ENCODE results near the gene PPM1M. TPM values are rescaled to one million over a fixed set of nuclear protein-coding genes. Genes with fewer than 3 reads are reported as not detected.

PPM1M gene
- total RNA-seq, 1 experiment from 2014 or later = 8.5 TPM

- Histone ChIP-seq H3K9ac (ENCODE audit: low read length) (no peak overlapping the region), H3F3A (ENCODE audit: low read length, unreplicated experiment) (peaks cover 2% of the 10 kb centered on the region), H3K9me2 (replicated peaks; ENCODE audit: low read length) (no peaks in the 10 kb centered on the region), H3K4me3 (ENCODE audit: low read length) (no peak overlapping the region), H3K9me3 (ENCODE audit: low read length) (no peaks in the 10 kb centered on the region), H4K20me1 (ENCODE audit: low read length) (no peaks in the 10 kb centered on the region), H3K4me1 (ENCODE audit: insufficient read depth, low read length) (no peaks in the 10 kb centered on the region), H3K36me3 (ENCODE audit: low read depth, low read length) (peaks cover 74% of the 10 kb centered on the region), H3K4me2 (ENCODE audit: low read length) (no peak overlapping the region), H3K27me3 (ENCODE audit: low read length) (no peaks in the 10 kb centered on the region), H3K79me2 (ENCODE audit: low read length) (peaks cover 7% of the 10 kb centered on the region; the same call in 1 of the 2 replicates), H3K27ac (ENCODE audit: low read length) (no peak overlapping the region), H2AFZ (ENCODE audit: low read length) (no peak overlapping the region)
- ChIA-PET CTCF (no interaction called here), POLR2A (ENCODE audit: unreplicated experiment) (no interaction called here)
- TF ChIP-seq EZH2phosphoT487 (IDR thresholded peaks at IDR 0.05; ENCODE audit: borderline replicate concordance, low read length) (no peak), CTCF (conservative IDR thresholded peaks at IDR 0.05; ENCODE audit: low read depth, low read length) (no peak), EZH2 (IDR thresholded peaks at IDR 0.05; ENCODE audit: low read length, unreplicated experiment) (no peak)
- BruUV-seq (replicated peaks) = no TSS peak
- no peak for ATAC-seq
- DNase-seq = no peak
- intact Hi-C loops (cut with micrococcal nuclease) = no loop called here
These were observed 10.6 kb downstream of the PPM1M start for GRCh38 chr3:52256159-52256558.

- ATAC-seq (no peak), DNase-seq (no peak)
- Histone ChIP-seq H3K9me3 (ENCODE audit: low read length) (no peaks in the 10 kb centered on the region), H3K36me3 (ENCODE audit: low read depth, low read length) (peaks cover 79% of the 10 kb centered on the region), H3K9ac (ENCODE audit: low read length) (no peak overlapping the region), H3K9me2 (replicated peaks; ENCODE audit: low read length) (no peaks in the 10 kb centered on the region), H3K4me2 (ENCODE audit: low read length) (no peak overlapping the region), H4K20me1 (ENCODE audit: low read length) (no peaks in the 10 kb centered on the region; the same call in 1 of the 2 replicates), H3K4me1 (ENCODE audit: insufficient read depth, low read length) (no peaks in the 10 kb centered on the region), H3F3A (ENCODE audit: low read length, unreplicated experiment) (peaks cover 2% of the 10 kb centered on the region), H3K4me3 (ENCODE audit: low read length) (no peak overlapping the region), H2AFZ (ENCODE audit: low read length) (no peak overlapping the region), H3K79me2 (ENCODE audit: low read length) (peaks cover 11% of the 10 kb centered on the region), H3K27ac (ENCODE audit: low read length) (no peak overlapping the region), H3K27me3 (ENCODE audit: low read length) (no peaks in the 10 kb centered on the region)
- intact Hi-C loops (cut with micrococcal nuclease) = no loop called here
- POLR2A ChIA-PET (ENCODE audit: unreplicated experiment) = no interaction called here
- no TSS peak for BruUV-seq (replicated peaks)
- CTCF ChIA-PET = no interaction called here
- TF ChIP-seq EZH2 (IDR thresholded peaks at IDR 0.05; ENCODE audit: low read length, unreplicated experiment) (no peak), CTCF (conservative IDR thresholded peaks at IDR 0.05; ENCODE audit: low read depth, low read length) (no peak), EZH2phosphoT487 (IDR thresholded peaks at IDR 0.05; ENCODE audit: borderline replicate concordance, low read length) (no peak)
These were observed 11.1 kb downstream of the PPM1M start for GRCh38 chr3:52256622-52257021.

DNA sequence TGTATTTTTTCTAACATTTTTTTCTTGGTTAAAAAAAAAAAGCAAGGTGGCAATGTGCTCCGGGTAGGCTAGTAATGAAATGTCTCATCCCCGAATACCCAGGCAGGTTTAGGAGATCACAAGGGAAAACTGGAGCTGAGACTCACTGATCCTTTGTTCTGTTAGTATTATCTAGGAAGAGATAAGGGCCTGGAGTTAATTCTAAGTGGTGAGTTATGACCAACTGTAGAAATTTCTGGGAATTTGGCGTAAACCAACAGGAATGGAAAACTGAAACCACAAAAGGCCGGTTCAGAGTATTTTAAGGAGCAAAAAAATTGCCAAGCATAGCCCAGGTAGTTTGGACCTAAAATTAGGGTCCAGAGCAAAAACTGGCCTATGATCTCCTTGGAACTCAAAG is 12.4 kb downstream of the PPM1M start:
- no peaks in the 10 kb centered on the region for H3K9me3 ChIP-seq (ENCODE audit: low read length)
- DNase-seq (no peak), ATAC-seq (no peak)
- peaks cover 90% of the 10 kb centered on the region for H3K36me3 ChIP-seq (ENCODE audit: low read depth, low read length)
- ChIA-PET CTCF (no interaction called here), POLR2A (ENCODE audit: unreplicated experiment) (no interaction called here)
- no peak overlapping the region for H2AFZ ChIP-seq (ENCODE audit: low read length)
- no peak overlapping the region for H3K4me2 ChIP-seq (ENCODE audit: low read length)
- BruUV-seq (replicated peaks) = no TSS peak
- peaks cover 24% of the 10 kb centered on the region for H3K79me2 ChIP-seq (ENCODE audit: low read length)
- H3K4me1 ChIP-seq (ENCODE audit: insufficient read depth, low read length) = no peaks in the 10 kb centered on the region
- H3K4me3 ChIP-seq (ENCODE audit: low read length) = no peak overlapping the region
- peaks cover 2% of the 10 kb centered on the region for H3F3A ChIP-seq (ENCODE audit: low read length, unreplicated experiment)
- H3K27me3 ChIP-seq (ENCODE audit: low read length) = no peaks in the 10 kb centered on the region
- intact Hi-C loops (cut with micrococcal nuclease) = no loop called here
- no peak overlapping the region for H3K27ac ChIP-seq (ENCODE audit: low read length)
- no peaks in the 10 kb centered on the region for H3K9me2 ChIP-seq (replicated peaks; ENCODE audit: low read length)
- H4K20me1 ChIP-seq (ENCODE audit: low read length) = peaks cover 7% of the 10 kb centered on the region; the same call in 1 of the 2 replicates
- H3K9ac ChIP-seq (ENCODE audit: low read length) = no peak overlapping the region
- no peak for TF ChIP-seq EZH2phosphoT487 (IDR thresholded peaks at IDR 0.05; ENCODE audit: borderline replicate concordance, low read length)
- TF ChIP-seq EZH2 (IDR thresholded peaks at IDR 0.05; ENCODE audit: low read length, unreplicated experiment) = no peak
- no peak for TF ChIP-seq CTCF (conservative IDR thresholded peaks at IDR 0.05; ENCODE audit: low read depth, low read length)
